HepG2 (cell line): ENCODE results near the gene GALNT17.

Source experiments
- ATRX ChIP-seq: sonication (generic); formaldehyde crosslinking; IDR thresholded peaks from 2 replicates; pipeline ENCODE4 v1.4.0; 2020; ENCODE audit warnings: missing genetic modification reagents, borderline replicate concordance
- CTCF ChIP-seq: sonication (generic); formaldehyde crosslinking; IDR thresholded peaks from 2 replicates; pipeline ENCODE4 v1.5.0; 2020; ENCODE audit warnings: mild to moderate bottlenecking, missing genetic modification reagents, moderate library complexity
- FUBP1 ChIP-seq: sonication (generic); formaldehyde crosslinking; IDR thresholded peaks from 2 replicates; pipeline ENCODE4 v1.5.1; 2020; ENCODE audit warnings: missing genetic modification reagents, mild to moderate bottlenecking, borderline replicate concordance
- HMGA1 ChIP-seq: sonication (generic); formaldehyde crosslinking; conservative IDR thresholded peaks from 2 replicates; pipeline ENCODE4 v1.4.0; 2020; ENCODE audit warnings: missing genetic modification reagents
- IRF9 ChIP-seq: sonication (generic); formaldehyde crosslinking; IDR thresholded peaks from 2 replicates; pipeline ENCODE4 v1.8.0; 2022; ENCODE audit warnings: missing genetic modification reagents, mild to moderate bottlenecking, borderline replicate concordance
- POLR2AphosphoS5 ChIP-seq: IDR thresholded peaks from 2 replicates; pipeline ENCODE4 v1.6.1; 2012; ENCODE audit warnings: low read depth, low read length
- SMC3 ChIP-seq: IDR thresholded peaks from 2 replicates; pipeline ENCODE4 v1.6.1; 2011; ENCODE audit warnings: low read length, improper control_type of control experiment
- TBX3 ChIP-seq: fragments of 450-650 bp; IDR thresholded peaks from 2 replicates; pipeline ENCODE4 v1.6.1; 2017; ENCODE audit warnings: antibody characterized with exemption, mild to moderate bottlenecking, inconsistent platforms, borderline replicate concordance
- TFDP2 ChIP-seq: sonication (generic); formaldehyde crosslinking; IDR thresholded peaks from 2 replicates; pipeline ENCODE4 v1.4.0; 2020; ENCODE audit warnings: missing genetic modification reagents
- ZNF317 ChIP-seq: sonication (generic); formaldehyde crosslinking; IDR thresholded peaks from 2 replicates; pipeline ENCODE4 v1.5.0; 2020; ENCODE audit warnings: mild to moderate bottlenecking, missing genetic modification reagents
- ZNF446 ChIP-seq: sonication (generic); formaldehyde crosslinking; IDR thresholded peaks from 2 replicates; pipeline ENCODE4 v1.5.0; 2020; ENCODE audit warnings: mild to moderate bottlenecking, missing genetic modification reagents
- TF ChIP-seq, protein P1 (sequence below): sonication (generic); IDR thresholded peaks from 2 replicates; pipeline ENCODE4 v1.6.1; 2016; ENCODE audit warnings: low read depth, borderline replicate concordance

- TF ChIP-seq FUBP1 (CRISPR knock-in tag): no peak
- TF ChIP-seq TBX3: no peak
- no peak for TF ChIP-seq IRF9
- TF ChIP-seq POLR2AphosphoS5: no peak
- no peak for TF ChIP-seq ZNF317 (CRISPR knock-in tag)
- no peak for TF ChIP-seq HMGA1 (CRISPR knock-in tag)
- TF ChIP-seq TFDP2 (CRISPR knock-in tag): no peak
- TF ChIP-seq CTCF: no peak
- no peak for TF ChIP-seq SMC3
- TF ChIP-seq ATRX (CRISPR knock-in tag): no peak
- TF ChIP-seq, protein P1, sequence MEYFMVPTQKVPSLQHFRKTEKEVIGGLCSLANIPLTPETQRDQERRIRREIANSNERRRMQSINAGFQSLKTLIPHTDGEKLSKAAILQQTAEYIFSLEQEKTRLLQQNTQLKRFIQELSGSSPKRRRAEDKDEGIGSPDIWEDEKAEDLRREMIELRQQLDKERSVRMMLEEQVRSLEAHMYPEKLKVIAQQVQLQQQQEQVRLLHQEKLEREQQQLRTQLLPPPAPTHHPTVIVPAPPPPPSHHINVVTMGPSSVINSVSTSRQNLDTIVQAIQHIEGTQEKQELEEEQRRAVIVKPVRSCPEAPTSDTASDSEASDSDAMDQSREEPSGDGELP: no peak
- no peak for TF ChIP-seq ZNF446 (CRISPR knock-in tag)
Measured at GRCh38 chr7:71300086-71300485, 168.1 kb downstream of the GALNT17 start.
